GM18517 (cell line): ENCODE data around the gene CYTH3.
"Not testable (repeated sequence)": the region's sequence is repeated elsewhere in the genome, so short reads cannot be mapped to it uniquely, and the experiment has no call there.

Source experiments
- ATAC-seq: cut with Tn5 transposase; IDR thresholded peaks from one replicate; pipeline ENCODE4 v1.9.1; 2021; ENCODE audit warnings: mild to moderate bottlenecking, moderate library complexity; ENCODE audit not compliant: unreplicated experiment

Gene CYTH3

DNA sequence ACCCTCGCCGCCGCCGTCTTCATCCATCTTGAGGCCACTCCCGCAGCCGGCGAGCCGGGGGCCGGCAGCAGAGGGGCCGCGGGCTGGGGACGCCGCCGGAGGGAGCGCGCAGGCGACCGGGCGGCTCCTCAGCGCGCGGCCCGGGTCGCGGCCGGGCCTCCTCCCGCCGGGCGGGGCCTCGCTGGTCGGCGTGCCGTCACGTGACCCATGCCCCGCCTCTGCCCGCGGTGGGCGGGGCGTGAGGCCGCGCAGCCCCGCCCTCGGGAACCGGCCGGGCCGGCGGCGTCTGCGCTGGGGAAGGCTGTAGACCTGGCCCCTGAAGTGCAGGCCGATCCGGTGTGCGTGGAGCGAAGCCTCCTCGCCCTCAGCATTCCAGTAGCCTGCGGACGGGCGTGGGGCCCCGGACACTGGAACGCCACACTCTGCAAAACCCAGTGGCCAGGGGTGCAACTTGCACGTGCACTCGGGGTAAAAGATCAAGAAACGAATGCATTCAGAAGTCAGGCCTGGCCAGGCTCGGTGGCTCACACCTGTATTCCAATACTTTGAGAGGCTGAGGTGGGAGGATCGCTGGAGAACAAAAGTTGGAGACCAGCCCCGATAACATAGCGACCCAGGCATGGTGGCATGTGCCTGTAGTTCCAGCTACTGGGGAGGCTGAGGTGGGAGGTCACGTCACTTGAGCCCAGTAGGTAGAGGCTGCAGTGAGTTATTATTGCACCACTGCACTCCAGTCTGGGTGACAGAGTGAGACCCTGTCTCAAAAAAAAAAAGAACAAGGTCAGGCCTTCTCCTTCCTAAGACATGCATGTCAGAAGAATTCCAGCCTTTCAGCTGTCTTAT lies at the start of gene CYTH3:
Gene CYTH3 (minus strand): TSS at position 144 of the 843 bp plus-strand sequence. CDS start 117 bp downstream, at position 27.
- peak; percentile 79 for ATAC-seq

DNA sequence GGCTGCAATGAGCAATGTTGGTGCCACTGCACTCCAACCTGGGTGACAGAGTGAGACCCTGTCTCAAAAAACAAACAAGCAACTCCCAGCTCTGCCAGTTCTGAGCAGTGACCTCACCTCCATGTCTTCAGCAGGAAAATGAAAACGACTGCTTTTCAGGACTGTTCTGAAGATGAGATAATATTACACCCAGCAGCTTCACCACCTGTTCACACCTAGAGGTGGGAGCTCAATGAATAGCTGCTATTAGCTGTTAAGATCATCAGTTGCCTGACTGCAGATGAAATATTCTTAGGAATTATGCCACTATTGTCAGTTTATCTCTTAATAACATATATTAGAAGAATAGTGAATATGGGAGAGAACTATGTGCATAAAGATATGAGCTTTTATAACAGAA lies 48.4 kb upstream of the CYTH3 start:
- ATAC-seq: no peak

DNA sequence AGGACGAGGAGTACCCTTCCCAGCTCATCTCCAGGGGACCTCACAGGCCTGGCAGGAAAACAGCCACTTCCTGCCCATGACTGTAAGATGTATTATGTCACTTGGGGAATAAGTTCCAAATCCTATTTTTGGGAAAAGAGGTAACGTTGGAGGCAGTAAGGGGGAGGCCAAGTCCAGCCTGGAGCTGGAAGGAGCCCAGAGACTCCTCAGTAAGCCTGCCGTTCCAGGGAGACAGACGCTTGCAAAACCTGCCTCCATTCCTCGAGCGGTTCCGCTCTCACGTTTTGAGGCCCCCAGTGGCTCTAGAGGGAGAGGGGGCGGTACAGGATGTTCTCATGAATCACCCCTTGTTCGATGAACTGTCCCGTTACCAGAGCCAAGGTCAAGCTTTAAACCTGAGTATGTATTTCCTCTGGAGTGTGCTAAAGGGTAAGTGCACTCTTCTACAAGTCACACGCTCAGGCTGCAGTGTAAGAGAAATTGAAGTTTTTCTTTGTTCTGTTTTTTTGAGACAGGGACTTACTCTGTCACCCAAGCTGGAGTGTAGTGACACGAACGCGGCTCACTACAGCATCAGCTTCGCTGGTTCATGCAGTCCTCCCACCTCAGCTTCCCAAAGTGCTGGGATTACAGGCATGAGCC lies 45.5 kb upstream of the CYTH3 start:
- ATAC-seq: no peak

GRCh38 chr7:6316226-6316625 lies 43.8 kb upstream of the CYTH3 start:
- no peak for ATAC-seq

GRCh38 chr7:6315746-6316145 lies 43.3 kb upstream of the CYTH3 start:
- ATAC-seq: no peak

DNA sequence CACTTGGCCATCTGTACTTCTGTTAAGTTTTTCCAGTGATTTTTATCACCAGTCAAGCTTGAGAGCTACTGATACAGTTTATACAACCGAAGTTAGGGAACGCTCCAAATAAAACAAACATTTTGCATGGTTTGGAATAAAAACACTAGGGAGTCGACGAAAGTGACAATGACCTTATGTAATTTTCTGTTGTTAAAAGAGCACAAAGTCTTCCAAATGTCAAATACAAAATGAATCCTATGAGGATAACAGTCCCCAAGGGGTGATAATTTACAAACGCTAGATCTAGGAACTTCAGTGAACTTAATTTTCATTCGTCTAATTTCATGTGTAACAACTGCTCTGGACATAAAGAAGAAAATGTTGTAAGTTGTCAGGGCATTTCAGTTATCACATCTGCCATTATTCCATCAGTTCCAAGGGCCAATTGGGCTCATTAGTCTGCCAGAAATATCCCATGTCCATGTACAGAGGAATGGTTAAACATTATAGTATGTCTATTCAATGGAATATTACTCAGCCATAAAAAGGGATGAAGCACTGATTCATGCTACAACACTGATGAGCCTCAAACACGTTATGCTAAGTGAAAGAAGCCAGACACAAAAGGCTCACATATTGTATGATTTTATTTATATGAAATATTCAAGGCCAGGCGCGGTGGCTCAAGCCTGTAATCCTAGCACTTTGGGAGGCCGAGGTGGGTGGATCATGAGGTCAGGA lies 38.0 kb upstream of the CYTH3 start:
- no peak for ATAC-seq

- ATAC-seq: no peak
These were observed 35.3 kb upstream of the CYTH3 start for GRCh38 chr7:6307762-6308161.

GRCh38 chr7:6306471-6306870 lies 34.0 kb upstream of the CYTH3 start:
- ATAC-seq: no peak

- no peak for ATAC-seq
These were observed 32.9 kb upstream of the CYTH3 start for GRCh38 chr7:6305330-6305729.

DNA sequence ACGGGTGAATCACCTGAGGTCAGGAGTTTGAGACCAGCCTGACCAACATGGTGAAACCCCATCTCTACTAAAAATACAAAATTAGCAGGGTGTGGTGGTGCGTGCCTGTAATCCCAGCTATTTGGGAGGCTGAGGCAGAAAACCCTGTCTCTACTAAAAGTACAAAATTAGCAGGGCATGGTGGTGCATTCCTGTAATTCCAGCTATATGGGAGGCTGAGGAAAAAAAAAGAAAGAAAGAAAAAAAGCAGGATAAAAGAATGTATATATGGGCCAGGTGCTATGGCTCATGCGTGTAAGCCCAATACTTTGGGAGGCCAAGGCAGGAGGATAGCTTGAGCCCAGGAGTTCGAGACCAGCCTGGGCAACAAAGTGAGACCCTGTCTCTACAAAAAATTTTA lies 29.0 kb upstream of the CYTH3 start:
- not testable (repeated sequence) for ATAC-seq

DNA sequence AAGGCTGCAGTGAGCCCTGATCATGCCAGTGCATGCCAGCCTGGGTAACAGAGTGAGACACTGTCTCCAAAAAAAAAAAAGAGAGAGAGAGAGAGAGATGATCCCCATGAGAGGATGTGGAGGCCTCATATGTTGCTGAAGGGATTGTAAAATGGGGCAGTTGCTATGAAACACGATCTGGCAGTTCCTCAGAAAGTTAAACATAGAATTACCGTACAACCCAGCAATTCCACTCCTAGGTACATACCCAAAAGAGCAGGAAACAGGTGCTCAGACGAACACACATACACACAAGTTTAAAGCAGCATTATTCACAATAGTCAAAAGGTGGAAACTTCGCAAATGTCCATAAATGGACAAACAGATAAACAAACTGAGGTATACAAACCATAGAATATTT lies 27.4 kb upstream of the CYTH3 start:
- ATAC-seq: no peak

- no peak for ATAC-seq
These were observed 22.4 kb upstream of the CYTH3 start for GRCh38 chr7:6294839-6295238.

GRCh38 chr7:6293202-6293601 lies 20.8 kb upstream of the CYTH3 start:
- ATAC-seq: no peak

DNA sequence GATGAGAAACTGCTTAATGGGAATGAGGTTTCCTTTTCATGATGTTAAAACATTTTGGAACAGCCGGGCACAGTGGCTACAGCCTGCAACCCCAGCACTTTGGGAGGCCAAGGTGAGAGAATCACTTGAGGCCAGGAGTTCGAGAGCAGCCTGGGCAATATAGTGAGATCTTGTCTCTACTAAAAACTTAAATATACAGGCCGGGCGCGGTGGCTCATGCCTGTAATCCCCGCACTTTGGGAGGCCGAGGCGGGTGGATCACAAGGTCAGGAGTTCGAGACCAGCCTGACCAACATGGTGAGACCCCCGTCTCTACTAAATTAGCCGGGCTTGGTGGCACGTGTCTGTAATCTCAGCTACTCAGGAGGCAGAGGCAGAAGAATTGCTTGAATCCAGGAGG lies 19.5 kb upstream of the CYTH3 start:
- not testable (repeated sequence) for ATAC-seq

- ATAC-seq: no peak
These were observed 19.1 kb upstream of the CYTH3 start for GRCh38 chr7:6291531-6291930.

- ATAC-seq: no peak
These were observed 17.9 kb upstream of the CYTH3 start for GRCh38 chr7:6290319-6290741.

DNA sequence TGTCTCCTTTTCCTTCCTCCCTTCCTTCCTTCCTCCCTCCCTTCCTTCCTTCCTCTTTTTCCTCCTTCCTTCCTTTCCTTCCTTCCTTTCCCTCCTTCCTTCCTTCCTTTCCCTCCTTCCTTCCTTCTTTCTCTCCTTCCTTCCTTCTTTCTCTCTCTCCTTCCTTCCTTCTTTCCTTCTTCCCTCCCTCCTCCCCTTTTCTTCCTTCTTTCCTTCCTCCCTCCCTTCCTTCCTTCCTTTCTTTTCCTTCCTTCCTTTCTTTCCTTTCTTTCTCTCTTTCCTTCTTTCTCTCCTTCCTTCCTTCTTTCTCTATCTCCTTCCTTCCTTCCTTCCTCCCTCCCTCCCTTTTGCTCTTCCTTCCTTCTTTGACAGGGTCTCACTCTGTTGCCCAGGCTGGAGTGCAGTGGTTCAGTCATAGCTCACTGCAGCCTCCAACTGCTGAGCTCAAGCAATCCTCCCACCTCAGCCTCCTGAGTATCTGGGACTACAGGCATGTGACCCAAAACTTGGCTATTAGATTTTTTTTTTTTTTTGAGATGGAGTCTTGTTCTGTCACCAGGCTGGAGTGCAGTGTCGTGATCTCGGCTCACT lies 15.9 kb upstream of the CYTH3 start:
- no peak for ATAC-seq

DNA sequence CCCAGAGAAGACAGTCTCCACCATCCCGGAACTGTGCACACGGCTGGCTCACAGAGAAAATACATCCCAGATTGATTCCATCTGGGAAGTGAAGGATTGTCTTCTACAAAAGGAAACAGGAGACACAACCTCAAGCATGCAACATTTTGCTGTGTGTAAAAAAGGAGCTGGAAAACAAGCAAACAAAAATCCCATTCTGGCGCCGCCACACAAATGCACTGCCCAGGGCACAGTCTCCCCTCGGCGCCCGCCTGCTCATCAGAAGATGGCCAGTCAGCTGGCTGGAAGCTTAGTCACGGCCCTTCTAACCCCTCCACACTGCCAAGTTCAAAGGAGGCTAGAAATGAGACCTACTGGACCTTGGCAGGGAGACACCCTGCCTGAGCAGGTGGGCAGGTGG lies 14.1 kb upstream of the CYTH3 start:
- ATAC-seq: no peak

DNA sequence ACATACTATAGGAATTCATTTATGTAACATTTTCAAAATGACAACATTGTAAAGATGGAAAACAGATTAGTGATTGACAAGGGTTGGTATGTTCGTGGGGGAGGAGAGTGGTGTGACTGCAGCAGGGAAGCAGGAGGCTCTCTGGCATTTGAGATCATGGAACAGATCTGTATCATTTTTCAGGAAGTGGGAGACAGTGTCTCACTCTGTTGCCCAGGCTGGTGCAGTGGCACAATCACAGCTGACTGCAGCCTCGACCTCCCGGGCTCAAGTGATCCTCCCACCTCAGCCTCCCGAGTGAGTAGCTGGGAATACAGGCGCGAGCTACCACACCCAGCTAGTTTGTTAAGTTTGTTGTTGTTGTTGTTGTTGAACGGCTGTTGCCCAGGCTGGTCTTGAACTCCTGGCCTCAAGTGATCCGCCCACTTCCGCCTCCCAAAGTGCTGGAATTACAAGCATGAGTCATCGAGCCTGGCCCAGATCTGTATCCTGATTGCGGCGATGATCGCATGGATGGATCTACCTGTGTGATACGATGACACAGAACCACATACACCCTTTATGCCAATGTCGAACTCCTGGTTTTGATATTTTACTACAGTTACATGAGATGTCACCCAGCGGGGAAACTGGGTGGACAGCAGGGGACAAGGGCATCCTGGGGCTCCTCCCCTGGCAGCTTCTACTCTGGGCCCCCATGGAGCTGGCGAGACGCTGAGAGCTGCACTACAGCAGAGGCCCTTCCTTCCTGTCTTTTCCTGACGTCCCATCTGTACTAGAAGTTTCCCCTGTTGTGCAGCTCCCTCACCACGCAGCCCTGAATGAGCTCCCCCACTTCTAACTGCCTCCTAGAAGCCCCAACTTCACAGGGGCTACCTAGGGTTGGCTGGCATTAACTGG lies 12.3 kb upstream of the CYTH3 start:
- ATAC-seq: no peak

- no peak for ATAC-seq
These were observed 11.6 kb upstream of the CYTH3 start for GRCh38 chr7:6284055-6284400.
